D721Med (cell line): ENCODE measurements around the gene SLC25A6.

Experiments used
- DNase-seq: peaks from one replicate; pipeline ENCODE4 v3.0.0; 2011; ENCODE audit warnings: low spot score; ENCODE audit not compliant: insufficient read length
- FAIRE-seq: peaks from 2 replicates; lab custom pipeline; 2011; peaks lifted over from hg19 to GRCh38; lab: Jason Lieb, UNC
- CTCF ChIP-seq: IDR thresholded peaks from 2 replicates; pipeline ENCODE4 v1.5.1; 2012; ENCODE audit warnings: mild to moderate bottlenecking, control low read depth; ENCODE audit not compliant: insufficient read depth; ENCODE audit errors: missing control alignments

The SLC25A6 gene

GRCh38 chrX:1341545-1342184, 50.2 kb downstream of the SLC25A6 start:
- FAIRE-seq (no peak), DNase-seq (no peak)
- TF ChIP-seq CTCF, result no peak

- DNase-seq, result no peak
- no peak for FAIRE-seq
- no peak for TF ChIP-seq CTCF
Measured at GRCh38 chrX:1336948-1337779, 54.7 kb downstream of the SLC25A6 start.

GRCh38 chrX:1336331-1336943, 55.5 kb downstream of the SLC25A6 start, which contains the start of gene IL3RA:
Gene IL3RA (plus strand): TSS chrX:1336785. CDS start chrX:1341766, 4,981 bp downstream.
- DNase-seq (no peak), FAIRE-seq (no peak)
- TF ChIP-seq CTCF, result no peak
